Stimulated activated CD8-positive, alpha-beta memory T cell treated with anti-CD3 and anti-CD28 coated beads, Interleukin-15, amount 100 ng/mL, for 48 hours (primary cell): ENCODE data around the gene SRBD1.

ENCODE experiments used
- DNase-seq, 2 donors: peaks; one replicate each; pipeline ENCODE4 v3.0.0-alpha.2; 2020; ENCODE audit warnings: low read depth in 2 of 2

The SRBD1 gene

GRCh38 chr2:45631955-45632354, 20.9 kb upstream of the SRBD1 start:
- DNase-seq = no peak

- DNase-seq = no peak
These were observed 20.3 kb upstream of the SRBD1 start for GRCh38 chr2:45631319-45631718.

GRCh38 chr2:45629971-45630370, 18.9 kb upstream of the SRBD1 start:
- DNase-seq = no peak

GRCh38 chr2:45627911-45628310, 16.8 kb upstream of the SRBD1 start:
- no peak for DNase-seq

- DNase-seq = no peak
These were observed 15.5 kb upstream of the SRBD1 start for GRCh38 chr2:45626387-45627221.

GRCh38 chr2:45625824-45626223, 14.8 kb upstream of the SRBD1 start:
- DNase-seq = no peak

- no peak for DNase-seq
These were observed 12.0 kb upstream of the SRBD1 start for GRCh38 chr2:45623098-45623497.

- no peak for DNase-seq
These were observed 11.4 kb upstream of the SRBD1 start for GRCh38 chr2:45622336-45623075.

- no peak for DNase-seq
These were observed 6.4 kb upstream of the SRBD1 start for GRCh38 chr2:45617496-45617895.

- no peak for DNase-seq
These were observed 5.8 kb upstream of the SRBD1 start for GRCh38 chr2:45616658-45617411.

- DNase-seq = no peak
These were observed 3.9 kb upstream of the SRBD1 start for GRCh38 chr2:45614871-45615415.

GRCh38 chr2:45614330-45614729, 3.3 kb upstream of the SRBD1 start:
- DNase-seq = no peak

GRCh38 chr2:45612731-45613130, 1.7 kb upstream of the SRBD1 start:
- DNase-seq = no peak

GRCh38 chr2:45612285-45612684, 1.2 kb upstream of the SRBD1 start:
- no peak for DNase-seq

GRCh38 chr2:45610281-45611019, 617 bp downstream of the SRBD1 start:
- DNase-seq = peak in 1 of 2 donors; percentile 20

GRCh38 chr2:45607701-45608100, 3.4 kb downstream of the SRBD1 start:
- no peak for DNase-seq

- DNase-seq = no peak
These were observed 4.3 kb downstream of the SRBD1 start for GRCh38 chr2:45606796-45607195.

GRCh38 chr2:45605116-45605515, 6.0 kb downstream of the SRBD1 start:
- no peak for DNase-seq

GRCh38 chr2:45602624-45603023, 8.4 kb downstream of the SRBD1 start:
- no peak for DNase-seq

GRCh38 chr2:45598545-45598944, 12.5 kb downstream of the SRBD1 start:
- DNase-seq = no peak

GRCh38 chr2:45596761-45597160, 14.3 kb downstream of the SRBD1 start:
- DNase-seq = no peak
